ENCODE results near the gene SLC22A5. TPM values are rescaled to one million over a fixed set of nuclear protein-coding genes. Genes with fewer than 3 reads are reported as not detected.

The SLC22A5 gene
- total and polyA plus RNA-seq, 2 of the 8 experiments (the other 6 are each of a cell fraction or from before 2014, with no cell fraction given): 4.0 to 9.0 TPM

DNA sequence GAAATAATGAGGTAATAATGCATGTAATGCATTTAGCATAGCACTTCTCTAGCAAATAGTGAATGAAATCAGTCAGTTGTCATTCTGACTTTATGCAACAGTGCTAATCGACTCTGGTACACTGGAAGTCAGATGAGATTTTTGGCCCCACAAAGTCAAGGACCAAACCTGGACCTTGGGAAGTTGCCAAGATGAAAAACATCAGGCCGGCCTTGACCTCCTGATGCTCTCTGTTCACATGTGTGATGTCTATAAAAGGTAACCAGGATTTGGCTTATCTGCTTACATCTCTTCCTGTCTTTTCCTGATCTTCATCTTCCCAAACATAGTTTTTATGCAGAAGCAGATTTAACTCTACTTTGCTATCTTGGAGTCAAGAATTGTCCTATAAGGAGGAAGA, 39.5 kb downstream of the SLC22A5 start (continued):
- TF ChIP-seq CEBPB (IDR thresholded peaks at IDR 0.05; ENCODE audit: low read depth, low read length) (no peak), RBBP5 (IDR thresholded peaks at IDR 0.05; ENCODE audit: borderline replicate concordance, low read depth, low read length) (no peak), BCL11A (IDR thresholded peaks at IDR 0.05; ENCODE audit: low read depth in 2 of 2, low read length in 2 of 2) (no peak), NRF1 (IDR thresholded peaks at IDR 0.05; ENCODE audit: low read depth, low read length) (no peak), CTBP2 (IDR thresholded peaks at IDR 0.05; ENCODE audit: borderline replicate concordance, insufficient read depth, insufficient read length, low read length) (no peak), ASH2L (IDR thresholded peaks at IDR 0.05; ENCODE audit: low read length) (no peak), BACH1 (IDR thresholded peaks at IDR 0.05; ENCODE audit: low read length) (no peak)

All from H1 (cell line).